GM23338 (cell line): ENCODE results near the gene IFNL2. TPM values are rescaled to one million over a fixed set of nuclear protein-coding genes. Genes with fewer than 3 reads are reported as not detected.
A peak's percentile ranks its signal among the peaks of the same experiment; 100 is the strongest.
"Not testable (repeated sequence)": the region's sequence is repeated elsewhere in the genome, so short reads cannot be mapped to it uniquely, and the experiment has no call there.

ENCODE experiments used
- ATAC-seq: fragments of 200-7000 bp; cut with Tn5 transposase; 3 replicates; pipeline ENCODE4 v1.9.1; 2020
- DNase-seq: peaks from one replicate; pipeline ENCODE4 v3.0.0-alpha.2; 2015; ENCODE audit warnings: low spot score
- H2AFZ ChIP-seq: fragments of 200-600 bp; sonication (generic); 2 replicates; pipeline ENCODE4 v1.8.0; 2016; ENCODE audit warnings: antibody characterized with exemption, mild to moderate bottlenecking, moderate library complexity
- H3F3A ChIP-seq: fragments of 200-600 bp; sonication (generic); replicated peaks from 2 replicates; pipeline ENCODE4 v1.8.0; 2017; ENCODE audit warnings: antibody characterized with exemption, mixed run types, low read depth
- H3K27ac ChIP-seq: fragments of 200-600 bp; sonication (generic); 2 replicates; pipeline ENCODE4 v1.6.1; 2016; ENCODE audit warnings: low read depth
- H3K27me3 ChIP-seq: fragments of 200-600 bp; sonication (generic); 2 replicates; pipeline ENCODE4 v1.8.0; 2016; ENCODE audit warnings: mild to moderate bottlenecking, mixed run types, moderate library complexity; ENCODE audit not compliant: insufficient read depth
- H3K36me3 ChIP-seq: fragments of 200-600 bp; sonication (generic); 2 replicates; pipeline ENCODE4 v1.8.0; 2016; ENCODE audit warnings: mild to moderate bottlenecking; ENCODE audit not compliant: insufficient read depth
- H3K4me1 ChIP-seq: fragments of 200-600 bp; sonication (generic); 2 replicates; pipeline ENCODE4 v1.8.0; 2016; ENCODE audit warnings: mild to moderate bottlenecking, moderate library complexity; ENCODE audit not compliant: insufficient read depth
- H3K4me2 ChIP-seq: fragments of 200-600 bp; sonication (generic); 2 replicates; pipeline ENCODE4 v1.7.1; 2017; ENCODE audit warnings: mixed run types
- H3K4me3 ChIP-seq: fragments of 200-600 bp; sonication (generic); 2 replicates; pipeline ENCODE4 v1.6.1; 2016; ENCODE audit warnings: mixed run types
- H3K79me2 ChIP-seq: fragments of 200-600 bp; sonication (generic); replicated peaks from 2 replicates; pipeline ENCODE4 v1.8.0; 2017; ENCODE audit warnings: mild to moderate bottlenecking; ENCODE audit not compliant: insufficient read depth
- H3K9me2 ChIP-seq: fragments of 200-600 bp; sonication (generic); 2 replicates; pipeline ENCODE4 v1.8.0; 2017; ENCODE audit not compliant: insufficient read depth
- H4K20me1 ChIP-seq: fragments of 200-600 bp; sonication (generic); replicated peaks from 2 replicates; pipeline ENCODE4 v1.8.0; 2017; ENCODE audit warnings: mild to moderate bottlenecking; ENCODE audit not compliant: insufficient read depth
- H3K27ac Mint-ChIP-seq: 2 replicates; pipeline ENCODE4 v1.8.0; 2020; ENCODE audit warnings: inconsistent platforms, mild to moderate bottlenecking, moderate library complexity, mixed read lengths
- H3K27me3 Mint-ChIP-seq: 3 replicates; pipeline ENCODE4 v1.8.0; 2022; ENCODE audit warnings: low read depth, mild to moderate bottlenecking, moderate library complexity, mixed read lengths, inconsistent platforms; ENCODE audit not compliant: insufficient read depth, poor library complexity
- H3K36me3 Mint-ChIP-seq: 3 replicates; pipeline ENCODE4 v1.8.0; 2021; ENCODE audit warnings: low read depth, mild to moderate bottlenecking, inconsistent platforms, moderate library complexity, mixed read lengths
- H3K4me1 Mint-ChIP-seq: 3 replicates; pipeline ENCODE4 v1.8.0; 2020; ENCODE audit warnings: mild to moderate bottlenecking, inconsistent platforms, mixed read lengths
- H3K4me3 Mint-ChIP-seq: 3 replicates; pipeline ENCODE4 v1.8.0; 2021; ENCODE audit warnings: moderate library complexity, mild to moderate bottlenecking, inconsistent platforms, mixed read lengths
- H3K9me3 Mint-ChIP-seq: 3 replicates; pipeline ENCODE4 v1.8.0; 2020; ENCODE audit warnings: moderate library complexity, mild to moderate bottlenecking, inconsistent platforms, mixed read lengths
- EZH2 ChIP-seq: fragments of 200-600 bp; sonication (generic); IDR thresholded peaks from one replicate; pipeline ENCODE4 v1.8.0; 2017; ENCODE audit warnings: antibody characterized with exemption, mild to moderate bottlenecking, low read depth; ENCODE audit not compliant: unreplicated experiment
- POLR2AphosphoS5 ChIP-seq: IDR thresholded peaks from 2 replicates; pipeline ENCODE4 v1.6.1; 2016; ENCODE audit warnings: antibody characterized with exemption, low read depth
- STAT1 ChIP-seq: IDR thresholded peaks from one replicate; pipeline ENCODE4 v1.6.1; 2016; ENCODE audit warnings: antibody characterized with exemption; ENCODE audit not compliant: unreplicated experiment
- polyA plus RNA-seq: library from polyadenylated mRNA; unstranded; fragments of >200 nt; fragmentation: Nextera tagmentation; extraction: Ambion mirVana; gene quantifications from 2 replicates; pipeline ENCODE4 v1.2.1, GENCODE V29; 2016
- total RNA-seq: library from RNA; depleted of rRNA; stranded (reverse); fragments of >200 nt; shearing (Covaris generic); gene quantifications from 2 replicates; pipeline ENCODE4 v1.2.3, GENCODE V29; 2014

The IFNL2 gene
- total and polyA plus RNA-seq, 2 experiments from 2014 or later = not detected

DNA sequence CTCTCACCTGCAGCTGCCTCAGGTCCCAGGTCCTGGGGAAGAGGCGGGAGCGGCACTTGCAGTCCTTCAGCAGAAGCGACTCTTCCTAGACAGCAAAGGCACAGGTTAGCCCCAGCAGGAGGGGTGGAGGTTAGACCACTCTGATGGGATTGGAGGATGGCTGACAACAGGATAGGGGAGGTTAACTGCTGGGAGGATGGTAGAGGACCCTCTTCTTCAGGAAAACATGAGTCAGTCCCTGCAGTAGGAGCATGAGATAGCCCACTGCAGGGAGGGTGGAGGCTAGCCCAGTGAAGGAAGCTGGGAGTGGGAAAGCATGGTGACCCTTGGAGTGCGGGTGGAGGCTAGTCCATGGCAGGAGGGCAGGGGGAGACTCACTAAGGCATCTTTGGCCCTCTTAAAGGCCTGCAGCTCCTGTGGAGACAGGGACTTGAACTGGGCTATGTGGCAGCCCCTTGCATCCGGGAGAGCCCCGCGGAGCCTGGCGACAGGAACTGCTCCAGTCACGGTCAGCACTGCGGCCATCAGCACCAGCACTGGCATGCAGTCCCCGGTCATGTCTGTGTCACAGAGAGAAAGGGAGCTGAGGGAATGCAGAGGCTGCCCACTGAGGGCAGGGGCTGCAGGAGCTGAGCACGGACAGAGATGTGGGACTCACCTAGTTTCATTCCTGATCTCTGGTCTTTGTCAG is 23.6 kb upstream of the IFNL2 start, which contains the start of gene IFNL3:
Gene IFNL3, minus strand, starts transcription at position 597 of the 691 bp plus-strand sequence. Its CDS starts 39 bp downstream, at position 558.
- not testable (repeated sequence) for ATAC-seq, H3K79me2 ChIP-seq
- H3K27me3 Mint-ChIP-seq = peaks cover 34% of the 10 kb centered on the region

GRCh38 chr19:39245166-39245565 is 23.0 kb upstream of the IFNL2 start:
- peak; percentile 57 for ATAC-seq
- H3K36me3 Mint-ChIP-seq, H3K27ac ChIP-seq: not testable (repeated sequence)

More for the DNA sequence above, 23.6 kb upstream of the IFNL2 start, which contains the start of gene IFNL3:
- not testable (repeated sequence) for H3K4me1 ChIP-seq, H3K4me2 ChIP-seq, H3K4me3 ChIP-seq, H3K36me3 Mint-ChIP-seq, H4K20me1 ChIP-seq, H3K27ac Mint-ChIP-seq, H3K9me2 ChIP-seq, H3K36me3 ChIP-seq, H3F3A ChIP-seq, DNase-seq, H3K4me3 Mint-ChIP-seq, H3K9me3 Mint-ChIP-seq, H2AFZ ChIP-seq, H3K27ac ChIP-seq, H3K4me1 Mint-ChIP-seq
- peaks cover 47% of the 10 kb centered on the region for H3K27me3 ChIP-seq

GRCh38 chr19:39246951-39247669 is 21.1 kb upstream of the IFNL2 start:
- Histone ChIP-seq H3F3A (no peaks in the 10 kb centered on the region), H3K79me2 (no peaks in the 10 kb centered on the region), H3K27me3 (peaks cover 62% of the 10 kb centered on the region), H3K4me2 (peak overlapping the region; percentile 84), H2AFZ (peak overlapping the region; percentile 98), H3K9me2 (no peaks in the 10 kb centered on the region), H4K20me1 (no peaks in the 10 kb centered on the region; the same call in 1 of the 2 replicates), H3K36me3 (no peaks in the 10 kb centered on the region), H3K4me3 (peak overlapping the region; percentile 55), H3K4me1 (no peaks in the 10 kb centered on the region; the same call in 1 of the 2 replicates), H3K27ac (no peak overlapping the region)
- Mint-ChIP-seq H3K27me3 (peaks cover 44% of the 10 kb centered on the region), H3K4me3 (peak overlapping the region; percentile 67), H3K4me1 (peaks cover 2% of the 10 kb centered on the region; the same call in 1 of the 3 replicates), H3K36me3 (no peaks in the 10 kb centered on the region; the same call in 2 of the 3 replicates), H3K27ac (no peak overlapping the region), H3K9me3 (no peaks in the 10 kb centered on the region; the same call in 2 of the 3 replicates)
- peak; percentile 78 for ATAC-seq
- peak; percentile 90 for DNase-seq
- TF ChIP-seq POLR2AphosphoS5 = 0 out of 2 replicates have a peak, but pooled peaks have one; percentile 35
- no peak for TF ChIP-seq STAT1
- TF ChIP-seq EZH2 = peak; percentile 55

More at GRCh38 chr19:39245166-39245565, 23.0 kb upstream of the IFNL2 start:
- not testable (repeated sequence) for H3K4me3 Mint-ChIP-seq, H4K20me1 ChIP-seq, DNase-seq, H3K4me2 ChIP-seq, H3K79me2 ChIP-seq, H3K4me3 ChIP-seq, H3K36me3 ChIP-seq, H3K9me2 ChIP-seq, H3F3A ChIP-seq, H2AFZ ChIP-seq, H3K27ac Mint-ChIP-seq, H3K4me1 Mint-ChIP-seq, H3K4me1 ChIP-seq, H3K9me3 Mint-ChIP-seq
- peaks cover 49% of the 10 kb centered on the region for H3K27me3 ChIP-seq
- H3K27me3 Mint-ChIP-seq = peaks cover 40% of the 10 kb centered on the region
